SKM-1 (cell line): ENCODE results near the gene SLC22A23.

Experiments
- DNase-seq: peaks from one replicate; lab custom pipeline; 2025; ENCODE audit not compliant: unreplicated experiment; lab: John Stamatoyannopoulos, UW

The SLC22A23 gene

GRCh38 chr6:3322366-3322890, 134.4 kb downstream of the SLC22A23 start:
- no peak for DNase-seq

- no peak for DNase-seq
Measured at GRCh38 chr6:3321875-3322274, 135.0 kb downstream of the SLC22A23 start.

- DNase-seq = no peak
Measured at GRCh38 chr6:3321042-3321441, 135.8 kb downstream of the SLC22A23 start.

- no peak for DNase-seq
Measured at GRCh38 chr6:3320238-3320811, 136.5 kb downstream of the SLC22A23 start.

- no peak for DNase-seq
Measured at GRCh38 chr6:3319610-3320200, 137.1 kb downstream of the SLC22A23 start.

GRCh38 chr6:3318821-3319540, 137.9 kb downstream of the SLC22A23 start:
- DNase-seq = no peak

GRCh38 chr6:3318226-3318625, 138.6 kb downstream of the SLC22A23 start:
- no peak for DNase-seq

- no peak for DNase-seq
Measured at GRCh38 chr6:3317741-3318211, 139.1 kb downstream of the SLC22A23 start.

GRCh38 chr6:3316818-3317217, 140.0 kb downstream of the SLC22A23 start:
- no peak for DNase-seq

GRCh38 chr6:3316331-3316730, 140.5 kb downstream of the SLC22A23 start:
- DNase-seq = no peak

GRCh38 chr6:3315841-3316240, 141.0 kb downstream of the SLC22A23 start:
- DNase-seq = no peak

GRCh38 chr6:3314621-3315467, 142.0 kb downstream of the SLC22A23 start:
- DNase-seq = no peak

GRCh38 chr6:3314176-3314575, 142.7 kb downstream of the SLC22A23 start:
- DNase-seq = no peak

GRCh38 chr6:3312604-3313231, 144.1 kb downstream of the SLC22A23 start:
- DNase-seq = no peak

GRCh38 chr6:3311826-3312225, 145.0 kb downstream of the SLC22A23 start:
- no peak for DNase-seq

- DNase-seq = no peak
Measured at GRCh38 chr6:3310703-3311102, 146.1 kb downstream of the SLC22A23 start.

- DNase-seq = no peak
Measured at GRCh38 chr6:3310051-3310448, 146.8 kb downstream of the SLC22A23 start.

GRCh38 chr6:3309391-3310050, 147.3 kb downstream of the SLC22A23 start:
- no peak for DNase-seq

- no peak for DNase-seq
Measured at GRCh38 chr6:3308106-3308505, 148.7 kb downstream of the SLC22A23 start.

- no peak for DNase-seq
Measured at GRCh38 chr6:3307436-3307835, 149.4 kb downstream of the SLC22A23 start.
